ENCODE data around the gene PIGV.

DNA sequence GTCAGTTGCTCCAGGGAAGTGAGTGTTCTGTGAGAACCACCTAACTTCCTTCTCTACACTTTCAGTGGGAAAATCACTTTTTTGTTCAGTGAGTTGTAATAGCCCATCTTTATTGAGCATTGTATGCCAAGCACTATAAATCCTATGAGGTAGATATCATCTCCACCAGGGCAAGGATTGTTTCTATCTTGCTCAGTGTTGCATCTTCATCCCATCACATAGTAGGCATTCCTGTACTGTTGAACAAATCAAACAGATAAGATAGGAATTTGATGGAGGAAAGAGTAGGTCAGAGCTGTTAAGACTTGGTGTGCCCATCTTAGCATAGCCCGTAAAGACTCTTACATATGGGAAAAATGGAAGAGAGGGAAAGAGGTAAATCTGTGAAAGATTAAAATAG lies 2.9 kb upstream of the PIGV start:
- TF ChIP-seq CTCF (IDR thresholded peaks at IDR 0.05; ENCODE audit: poor library complexity, severe bottlenecking) (no peak), MXI1 (conservative IDR thresholded peaks at IDR 0.05; ENCODE audit: poor library complexity, severe bottlenecking) (no peak)
- TF ChIP-seq, protein P1, sequence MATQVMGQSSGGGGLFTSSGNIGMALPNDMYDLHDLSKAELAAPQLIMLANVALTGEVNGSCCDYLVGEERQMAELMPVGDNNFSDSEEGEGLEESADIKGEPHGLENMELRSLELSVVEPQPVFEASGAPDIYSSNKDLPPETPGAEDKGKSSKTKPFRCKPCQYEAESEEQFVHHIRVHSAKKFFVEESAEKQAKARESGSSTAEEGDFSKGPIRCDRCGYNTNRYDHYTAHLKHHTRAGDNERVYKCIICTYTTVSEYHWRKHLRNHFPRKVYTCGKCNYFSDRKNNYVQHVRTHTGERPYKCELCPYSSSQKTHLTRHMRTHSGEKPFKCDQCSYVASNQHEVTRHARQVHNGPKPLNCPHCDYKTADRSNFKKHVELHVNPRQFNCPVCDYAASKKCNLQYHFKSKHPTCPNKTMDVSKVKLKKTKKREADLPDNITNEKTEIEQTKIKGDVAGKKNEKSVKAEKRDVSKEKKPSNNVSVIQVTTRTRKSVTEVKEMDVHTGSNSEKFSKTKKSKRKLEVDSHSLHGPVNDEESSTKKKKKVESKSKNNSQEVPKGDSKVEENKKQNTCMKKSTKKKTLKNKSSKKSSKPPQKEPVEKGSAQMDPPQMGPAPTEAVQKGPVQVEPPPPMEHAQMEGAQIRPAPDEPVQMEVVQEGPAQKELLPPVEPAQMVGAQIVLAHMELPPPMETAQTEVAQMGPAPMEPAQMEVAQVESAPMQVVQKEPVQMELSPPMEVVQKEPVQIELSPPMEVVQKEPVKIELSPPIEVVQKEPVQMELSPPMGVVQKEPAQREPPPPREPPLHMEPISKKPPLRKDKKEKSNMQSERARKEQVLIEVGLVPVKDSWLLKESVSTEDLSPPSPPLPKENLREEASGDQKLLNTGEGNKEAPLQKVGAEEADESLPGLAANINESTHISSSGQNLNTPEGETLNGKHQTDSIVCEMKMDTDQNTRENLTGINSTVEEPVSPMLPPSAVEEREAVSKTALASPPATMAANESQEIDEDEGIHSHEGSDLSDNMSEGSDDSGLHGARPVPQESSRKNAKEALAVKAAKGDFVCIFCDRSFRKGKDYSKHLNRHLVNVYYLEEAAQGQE (IDR thresholded peaks at IDR 0.05; ENCODE audit: borderline replicate concordance), result no peak
